ENCODE results near the gene MEX3B.

The MEX3B gene

DNA sequence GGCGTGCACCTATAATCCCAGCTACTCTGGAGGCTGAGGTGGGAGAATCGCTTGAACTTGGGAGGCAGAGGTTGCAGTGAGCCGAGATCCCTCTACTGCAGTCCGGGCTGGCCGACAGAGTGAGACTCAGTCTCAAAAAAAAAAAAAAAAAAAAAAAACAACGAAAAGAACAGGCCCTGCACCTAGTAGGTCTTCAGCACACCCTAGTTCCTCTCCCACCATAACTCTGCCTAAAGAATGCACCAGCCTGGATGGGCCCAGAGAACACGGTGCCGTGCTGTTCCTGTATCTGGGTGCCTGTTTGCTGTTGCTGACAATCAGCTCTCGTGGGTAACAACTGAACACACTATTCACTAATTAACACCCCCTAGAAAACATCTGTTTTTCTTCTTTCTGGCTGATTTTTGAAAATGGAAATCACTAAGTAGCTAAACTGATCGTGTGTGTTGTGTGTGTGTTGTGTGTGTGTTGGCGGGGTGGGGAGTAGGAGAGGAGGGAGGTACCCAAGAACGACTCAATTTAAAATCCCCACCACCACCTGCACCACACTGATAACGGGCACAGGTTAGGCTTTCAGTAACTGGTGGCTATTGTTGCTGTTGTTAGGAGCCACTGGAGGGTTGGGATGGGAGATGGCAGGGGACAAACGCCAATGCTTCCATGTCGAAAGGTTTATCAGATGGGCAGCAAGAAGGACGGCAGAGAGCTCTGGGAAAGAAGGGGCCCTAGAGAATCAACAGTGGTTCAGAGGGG lies 40.6 kb upstream of the MEX3B start:
- H3K9me3 ChIP-seq (ENCODE audit: severe bottlenecking) = no peaks in the 10 kb centered on the region
- no peaks in the 10 kb centered on the region for H3K27me3 ChIP-seq (ENCODE audit: insufficient read depth, poor library complexity, severe bottlenecking)
- H3K27ac ChIP-seq (ENCODE audit: poor library complexity, severe bottlenecking) = no peak overlapping the region
- ATAC-seq (ENCODE audit: low read depth) = no peak
- TF ChIP-seq, protein P1, sequence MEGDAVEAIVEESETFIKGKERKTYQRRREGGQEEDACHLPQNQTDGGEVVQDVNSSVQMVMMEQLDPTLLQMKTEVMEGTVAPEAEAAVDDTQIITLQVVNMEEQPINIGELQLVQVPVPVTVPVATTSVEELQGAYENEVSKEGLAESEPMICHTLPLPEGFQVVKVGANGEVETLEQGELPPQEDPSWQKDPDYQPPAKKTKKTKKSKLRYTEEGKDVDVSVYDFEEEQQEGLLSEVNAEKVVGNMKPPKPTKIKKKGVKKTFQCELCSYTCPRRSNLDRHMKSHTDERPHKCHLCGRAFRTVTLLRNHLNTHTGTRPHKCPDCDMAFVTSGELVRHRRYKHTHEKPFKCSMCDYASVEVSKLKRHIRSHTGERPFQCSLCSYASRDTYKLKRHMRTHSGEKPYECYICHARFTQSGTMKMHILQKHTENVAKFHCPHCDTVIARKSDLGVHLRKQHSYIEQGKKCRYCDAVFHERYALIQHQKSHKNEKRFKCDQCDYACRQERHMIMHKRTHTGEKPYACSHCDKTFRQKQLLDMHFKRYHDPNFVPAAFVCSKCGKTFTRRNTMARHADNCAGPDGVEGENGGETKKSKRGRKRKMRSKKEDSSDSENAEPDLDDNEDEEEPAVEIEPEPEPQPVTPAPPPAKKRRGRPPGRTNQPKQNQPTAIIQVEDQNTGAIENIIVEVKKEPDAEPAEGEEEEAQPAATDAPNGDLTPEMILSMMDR (IDR thresholded peaks at IDR 0.05; ENCODE audit: poor library complexity, severe bottlenecking) = no peak
- no peaks in the 10 kb centered on the region for H3K36me3 ChIP-seq (ENCODE audit: low read depth)
- no peak for DNase-seq (ENCODE audit: low spot score)
- no peak overlapping the region for H3K4me3 ChIP-seq (ENCODE audit: severe bottlenecking)
- no peaks in the 10 kb centered on the region for H3K4me1 ChIP-seq (ENCODE audit: insufficient read depth, poor library complexity, severe bottlenecking)

DNA sequence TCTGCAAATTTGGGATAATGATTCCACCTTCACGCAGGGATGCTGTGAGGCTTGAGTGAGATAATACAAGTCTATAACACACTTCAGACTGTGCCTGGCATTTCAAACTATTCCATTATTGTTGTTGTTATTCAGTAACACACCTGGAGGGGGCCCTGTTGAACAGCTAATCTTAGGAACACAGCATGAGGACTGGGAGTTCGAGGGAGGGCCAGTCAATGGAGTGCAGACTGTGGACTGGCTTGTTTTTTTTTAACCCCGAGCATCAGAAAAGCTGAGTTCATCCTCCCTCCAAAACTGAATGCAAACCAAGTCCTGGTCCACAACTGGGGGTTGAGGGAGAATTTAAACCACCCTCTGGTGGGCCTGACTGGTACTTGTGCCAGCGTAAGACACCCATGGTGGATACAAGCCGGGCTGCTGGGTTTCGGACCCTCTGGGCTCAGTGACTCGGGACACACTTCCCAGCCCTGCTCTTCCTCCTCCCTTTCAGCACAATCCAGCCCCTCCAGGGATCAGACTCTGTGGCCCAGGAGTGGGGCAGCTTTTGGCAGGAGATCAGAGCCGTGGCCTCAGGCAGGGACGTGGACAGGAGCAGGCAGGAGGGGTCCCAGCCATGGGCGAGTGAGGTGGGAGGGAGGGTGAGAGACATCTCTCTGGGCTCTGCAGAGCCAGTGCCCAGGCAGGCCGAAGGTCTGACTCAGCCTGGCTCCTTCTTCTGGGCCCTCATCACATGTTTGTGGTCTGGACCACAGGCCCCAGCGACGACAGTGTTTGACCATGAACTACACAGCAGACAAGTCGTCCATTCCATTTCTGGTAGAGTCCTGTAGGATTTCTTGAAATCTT lies 36.3 kb upstream of the MEX3B start:
- Histone ChIP-seq H3K27ac (ENCODE audit: poor library complexity, severe bottlenecking) (no peak overlapping the region), H3K36me3 (ENCODE audit: low read depth) (no peaks in the 10 kb centered on the region), H3K9me3 (ENCODE audit: severe bottlenecking) (no peaks in the 10 kb centered on the region), H3K4me3 (ENCODE audit: severe bottlenecking) (no peak overlapping the region), H3K27me3 (ENCODE audit: insufficient read depth, poor library complexity, severe bottlenecking) (no peaks in the 10 kb centered on the region), H3K4me1 (ENCODE audit: insufficient read depth, poor library complexity, severe bottlenecking) (no peaks in the 10 kb centered on the region)
- peak; percentile 82 for ATAC-seq (ENCODE audit: low read depth)
- no peak for DNase-seq (ENCODE audit: low spot score)
- TF ChIP-seq, protein P1 (IDR thresholded peaks at IDR 0.05; ENCODE audit: poor library complexity, severe bottlenecking) = no peak

DNA sequence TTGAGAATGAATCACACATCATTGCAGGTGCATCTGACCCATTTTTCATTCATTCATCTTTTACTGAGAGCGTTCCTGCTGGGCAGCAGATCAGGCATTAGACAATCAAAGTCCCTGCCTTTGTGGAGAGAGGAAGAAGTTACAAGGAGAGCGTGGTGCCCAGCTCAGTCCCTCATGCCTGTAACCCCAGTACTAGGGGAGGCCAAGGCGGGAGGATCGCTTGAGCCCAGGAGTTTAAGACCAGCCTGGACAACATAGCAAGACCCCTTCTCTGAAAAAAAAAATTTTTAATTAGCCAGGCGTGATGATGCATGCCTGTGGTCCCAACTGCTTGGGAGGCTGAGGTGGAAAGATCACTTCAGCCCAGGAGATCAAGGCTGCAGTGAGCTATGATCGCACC lies 35.0 kb upstream of the MEX3B start:
- DNase-seq (ENCODE audit: low spot score) = no peak

DNA sequence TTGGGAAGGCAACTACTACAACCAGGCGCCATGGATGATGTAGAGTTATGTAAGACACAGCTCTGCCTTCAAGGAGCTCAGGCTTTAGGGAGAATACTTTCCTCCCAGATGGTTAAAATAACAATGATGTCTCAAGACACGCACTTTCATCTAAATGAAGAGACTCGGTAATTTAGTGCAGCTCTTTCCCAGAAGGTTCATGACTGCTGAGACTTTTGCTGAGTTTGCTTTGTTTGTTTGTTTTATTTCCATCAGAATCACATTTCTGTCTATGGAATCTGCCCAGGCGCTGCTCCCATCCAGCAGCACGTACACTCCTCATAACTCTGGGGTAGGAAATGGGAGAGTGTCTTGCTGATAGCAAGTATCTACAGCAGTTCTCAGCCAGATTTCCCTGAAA lies 33.9 kb upstream of the MEX3B start:
- H3K27ac ChIP-seq (ENCODE audit: poor library complexity, severe bottlenecking) = no peak overlapping the region
- H3K9me3 ChIP-seq (ENCODE audit: severe bottlenecking) = no peaks in the 10 kb centered on the region
- no peak overlapping the region for H3K4me3 ChIP-seq (ENCODE audit: severe bottlenecking)
- no peak for ATAC-seq (ENCODE audit: low read depth)
- no peaks in the 10 kb centered on the region for H3K36me3 ChIP-seq (ENCODE audit: low read depth)
- DNase-seq (ENCODE audit: low spot score) = no peak
- TF ChIP-seq, protein P1 (IDR thresholded peaks at IDR 0.05; ENCODE audit: poor library complexity, severe bottlenecking) = no peak
- no peaks in the 10 kb centered on the region for H3K4me1 ChIP-seq (ENCODE audit: insufficient read depth, poor library complexity, severe bottlenecking)
- H3K27me3 ChIP-seq (ENCODE audit: insufficient read depth, poor library complexity, severe bottlenecking) = no peaks in the 10 kb centered on the region

More for the DNA sequence above, 35.0 kb upstream of the MEX3B start:
- TF ChIP-seq, protein P1 (IDR thresholded peaks at IDR 0.05; ENCODE audit: poor library complexity, severe bottlenecking) = no peak
- Histone ChIP-seq H3K27me3 (ENCODE audit: insufficient read depth, poor library complexity, severe bottlenecking) (no peaks in the 10 kb centered on the region), H3K4me3 (ENCODE audit: severe bottlenecking) (no peak overlapping the region), H3K36me3 (ENCODE audit: low read depth) (no peaks in the 10 kb centered on the region), H3K27ac (ENCODE audit: poor library complexity, severe bottlenecking) (no peak overlapping the region), H3K4me1 (ENCODE audit: insufficient read depth, poor library complexity, severe bottlenecking) (no peaks in the 10 kb centered on the region), H3K9me3 (ENCODE audit: severe bottlenecking) (no peaks in the 10 kb centered on the region)
- no peak for ATAC-seq (ENCODE audit: low read depth)

All from RWPE2 (cell line).